OCI-LY7 (cell line): ENCODE measurements around the gene THUMPD2.

Experiments used
- CTCF ChIP-seq: fragments of 200-600 bp; sonication (generic); conservative IDR thresholded peaks from 2 replicates; pipeline ENCODE4 v1.5.1; 2014; ENCODE audit warnings: mild to moderate bottlenecking, antibody characterized with exemption, low read length, moderate library complexity, mixed read lengths
- EZH2phosphoT487 ChIP-seq: fragments of 200-600 bp; sonication (generic); IDR thresholded peaks from 2 replicates; pipeline ENCODE4 v1.6.1; 2018; ENCODE audit warnings: low read depth, borderline replicate concordance, mild to moderate bottlenecking, mixed run types, antibody characterized with exemption, low read length, moderate library complexity, mixed read lengths

- TF ChIP-seq CTCF (no peak), EZH2phosphoT487 (no peak)
Observed at GRCh38 chr2:39741871-39742270, 37.2 kb downstream of the THUMPD2 start.
